ENCODE data around the gene IQCC. TPM values are rescaled to one million over a fixed set of nuclear protein-coding genes. Genes with fewer than 3 reads are reported as not detected.

IQCC gene
- total and polyA plus RNA-seq, 4 donors = 1.6 to 3.8 (median 2.5) TPM

- Histone ChIP-seq H3K27me3 (ENCODE audit: control insufficient read depth in 3 of 3, insufficient read depth in 3 of 3, low read length in 2 of 3) (no peaks in the 10 kb centered on the region), H3K27ac (ENCODE audit: low read depth in 1 of 2, low read length in 1 of 2) (no peak overlapping the region), H3K9ac (ENCODE audit: insufficient read depth in 1 of 2, low read length in 2 of 2) (no peak overlapping the region), H3K36me3 (ENCODE audit: control insufficient read depth in 4 of 4, insufficient read depth in 4 of 4, low read length in 4 of 4) (peaks cover 31 to 51% (median 37%) of the 10 kb centered on the region in 4 donors), H3K9me3 (ENCODE audit: control insufficient read depth in 4 of 4, insufficient read depth in 3 of 4, low read length in 3 of 4) (no peaks in the 10 kb centered on the region), H3K4me1 (ENCODE audit: control insufficient read depth in 5 of 5, insufficient read depth in 5 of 5, low read length in 5 of 5) (peaks cover 0 to 10% (median under 1%) of the 10 kb centered on the region in 5 donors), H3K4me3 (no peak overlapping the region)
- no peak for TF ChIP-seq CTCF (IDR thresholded peaks at IDR 0.05; ENCODE audit: control extremely low read depth, extremely low read depth)
- ATAC-seq (ENCODE audit: insufficient read depth, low FRiP score) (no peak), DNase-seq (no peak)
Observed at GRCh38 chr1:32195972-32196823, 9.3 kb upstream of the IQCC start.

- no peaks in the 10 kb centered on the region for H3K9me3 ChIP-seq (ENCODE audit: control insufficient read depth in 4 of 4, insufficient read depth in 3 of 4, low read length in 3 of 4)
- H3K9ac ChIP-seq (ENCODE audit: insufficient read depth in 1 of 2, low read length in 2 of 2) = no peak overlapping the region
- no peak overlapping the region for H3K27ac ChIP-seq (ENCODE audit: low read depth in 1 of 2, low read length in 1 of 2)
- no peaks in the 10 kb centered on the region for H3K27me3 ChIP-seq (ENCODE audit: control insufficient read depth in 3 of 3, insufficient read depth in 3 of 3, low read length in 2 of 3)
- peaks cover 22 to 42% (median 28%) of the 10 kb centered on the region in 4 donors for H3K36me3 ChIP-seq (ENCODE audit: control insufficient read depth in 4 of 4, insufficient read depth in 4 of 4, low read length in 4 of 4)
- H3K4me1 ChIP-seq (ENCODE audit: control insufficient read depth in 5 of 5, insufficient read depth in 5 of 5, low read length in 5 of 5) = peaks cover 5 to 19% (median 8%) of the 10 kb centered on the region in 5 donors
- no peak for TF ChIP-seq CTCF (IDR thresholded peaks at IDR 0.05; ENCODE audit: control extremely low read depth, extremely low read depth)
- ATAC-seq (ENCODE audit: insufficient read depth, low FRiP score) = no peak
- WGBS, 2 donors = 59 to 93% methylated on average over 1 of the region's 1 CpG
- H3K4me3 ChIP-seq = no peak overlapping the region
- DNase-seq = no peak
Observed at GRCh38 chr1:32197074-32197473, 8.4 kb upstream of the IQCC start.

GRCh38 chr1:32197837-32198236, 7.6 kb upstream of the IQCC start:
- ATAC-seq (ENCODE audit: insufficient read depth, low FRiP score) (no peak), DNase-seq (no peak)
- Histone ChIP-seq H3K9ac (ENCODE audit: insufficient read depth in 1 of 2, low read length in 2 of 2) (no peak overlapping the region), H3K27ac (ENCODE audit: low read depth in 1 of 2, low read length in 1 of 2) (no peak overlapping the region), H3K4me3 (no peak overlapping the region), H3K4me1 (ENCODE audit: control insufficient read depth in 5 of 5, insufficient read depth in 5 of 5, low read length in 5 of 5) (peaks cover 5 to 20% (median 8%) of the 10 kb centered on the region in 5 donors), H3K27me3 (ENCODE audit: control insufficient read depth in 3 of 3, insufficient read depth in 3 of 3, low read length in 2 of 3) (no peaks in the 10 kb centered on the region), H3K36me3 (ENCODE audit: control insufficient read depth in 4 of 4, insufficient read depth in 4 of 4, low read length in 4 of 4) (peaks cover 22 to 35% (median 24%) of the 10 kb centered on the region in 4 donors), H3K9me3 (ENCODE audit: control insufficient read depth in 4 of 4, insufficient read depth in 3 of 4, low read length in 3 of 4) (no peaks in the 10 kb centered on the region)
- no peak for TF ChIP-seq CTCF (IDR thresholded peaks at IDR 0.05; ENCODE audit: control extremely low read depth, extremely low read depth)
- 81 to 87% methylated on average over 6 of the region's 6 CpGs for WGBS, 2 donors
